ENCODE measurements around the gene SLC7A1. TPM values are rescaled to one million over a fixed set of nuclear protein-coding genes. Genes with fewer than 3 reads are reported as not detected.

Gene SLC7A1
- total RNA-seq, 2 donors from 2014 or later = 19.1 to 35.3 TPM

DNA sequence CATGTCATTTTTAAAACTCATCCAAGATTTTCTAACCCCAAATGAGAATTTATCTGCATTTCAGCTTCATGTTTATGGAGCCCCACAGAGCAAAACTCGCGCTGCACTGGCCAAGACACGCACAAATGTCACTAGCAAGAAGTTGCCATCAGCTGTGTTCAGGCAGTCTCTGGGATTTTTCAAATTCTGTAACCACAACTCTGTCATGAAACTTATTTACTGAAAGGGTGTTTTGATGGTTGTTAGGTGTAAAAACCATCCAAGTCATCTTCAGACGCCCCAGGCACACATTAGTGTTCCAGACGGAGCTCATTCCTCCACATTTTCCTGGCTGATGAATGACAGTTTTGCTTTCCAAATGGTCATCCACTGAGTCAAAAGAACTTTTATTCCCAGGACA is 63.4 kb downstream of the SLC7A1 start:
- no peak overlapping the region for H3K27ac ChIP-seq
- no peaks in the 10 kb centered on the region for H3K9me3 ChIP-seq
- TF ChIP-seq POLR2A (IDR thresholded peaks at IDR 0.05) = no peak
- TF ChIP-seq, protein P1, sequence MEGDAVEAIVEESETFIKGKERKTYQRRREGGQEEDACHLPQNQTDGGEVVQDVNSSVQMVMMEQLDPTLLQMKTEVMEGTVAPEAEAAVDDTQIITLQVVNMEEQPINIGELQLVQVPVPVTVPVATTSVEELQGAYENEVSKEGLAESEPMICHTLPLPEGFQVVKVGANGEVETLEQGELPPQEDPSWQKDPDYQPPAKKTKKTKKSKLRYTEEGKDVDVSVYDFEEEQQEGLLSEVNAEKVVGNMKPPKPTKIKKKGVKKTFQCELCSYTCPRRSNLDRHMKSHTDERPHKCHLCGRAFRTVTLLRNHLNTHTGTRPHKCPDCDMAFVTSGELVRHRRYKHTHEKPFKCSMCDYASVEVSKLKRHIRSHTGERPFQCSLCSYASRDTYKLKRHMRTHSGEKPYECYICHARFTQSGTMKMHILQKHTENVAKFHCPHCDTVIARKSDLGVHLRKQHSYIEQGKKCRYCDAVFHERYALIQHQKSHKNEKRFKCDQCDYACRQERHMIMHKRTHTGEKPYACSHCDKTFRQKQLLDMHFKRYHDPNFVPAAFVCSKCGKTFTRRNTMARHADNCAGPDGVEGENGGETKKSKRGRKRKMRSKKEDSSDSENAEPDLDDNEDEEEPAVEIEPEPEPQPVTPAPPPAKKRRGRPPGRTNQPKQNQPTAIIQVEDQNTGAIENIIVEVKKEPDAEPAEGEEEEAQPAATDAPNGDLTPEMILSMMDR (IDR thresholded peaks at IDR 0.05) = no peak
- no peak for TF ChIP-seq POLR2AphosphoS5 (IDR thresholded peaks at IDR 0.05)
- 87% methylated on average over 5 of the region's 5 CpGs for WGBS
- intact Hi-C loops (cut with DNase I) = no loop called here
- H3K36me3 ChIP-seq = peaks cover 0 to 2% of the 10 kb centered on the region in 2 donors
- H3K4me1 ChIP-seq (replicated peaks) = no peaks in the 10 kb centered on the region
- no peak overlapping the region for H3K4me3 ChIP-seq
- no peak for DNase-seq (ENCODE audit: low spot score)
- no peaks in the 10 kb centered on the region for H3K27me3 ChIP-seq (replicated peaks; ENCODE audit: insufficient read depth)

DNA sequence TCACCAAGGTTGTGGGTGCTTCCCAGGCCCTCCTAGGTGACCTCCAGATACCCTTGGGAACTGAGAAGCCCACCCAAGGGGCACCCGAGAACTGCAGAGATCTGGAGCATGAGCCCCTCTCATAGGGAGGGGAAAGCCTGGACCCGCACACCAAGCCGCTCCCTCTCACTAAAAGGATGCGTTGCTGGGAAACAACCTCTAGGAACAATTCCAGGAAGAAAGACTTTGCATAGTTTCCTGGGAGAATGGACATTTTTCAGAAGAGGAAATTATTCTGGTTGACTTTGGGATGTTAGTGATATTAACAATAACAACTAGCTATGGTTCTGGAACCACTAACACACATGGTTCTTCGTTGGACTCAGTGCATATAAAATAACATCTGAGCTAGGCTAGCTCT is 64.6 kb downstream of the SLC7A1 start:
- WGBS = 87% methylated on average over 5 of the region's 5 CpGs
- H3K36me3 ChIP-seq = peaks cover 0 to 2% of the 10 kb centered on the region in 2 donors
- no peak overlapping the region for H3K27ac ChIP-seq

DNA sequence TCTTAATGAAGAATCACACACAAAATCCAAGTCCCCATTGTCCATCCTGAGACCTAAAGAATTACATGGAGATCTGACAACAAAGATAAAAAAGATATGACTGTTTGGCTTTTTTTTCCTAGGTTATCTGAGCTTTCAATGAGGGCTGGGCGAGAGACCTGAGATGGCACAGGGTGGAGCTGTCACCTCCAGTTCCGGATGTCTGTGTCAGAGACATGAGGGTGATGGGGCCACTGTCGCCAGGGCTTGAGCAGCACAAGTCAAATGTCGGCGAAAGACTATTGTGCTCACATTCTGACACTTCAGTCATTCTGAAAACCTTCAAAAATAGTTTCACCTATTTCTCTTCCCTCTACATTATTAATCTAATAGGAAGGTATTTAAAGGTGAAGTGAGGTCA is 65.7 kb downstream of the SLC7A1 start:
- Histone ChIP-seq H3K27me3 (replicated peaks; ENCODE audit: insufficient read depth) (no peaks in the 10 kb centered on the region), H3K27ac (no peak overlapping the region), H3K9me3 (no peaks in the 10 kb centered on the region), H3K4me3 (no peak overlapping the region), H3K36me3 (peaks cover 0 to 2% of the 10 kb centered on the region in 2 donors), H3K4me1 (replicated peaks) (no peaks in the 10 kb centered on the region)
- no peak for TF ChIP-seq POLR2AphosphoS5 (IDR thresholded peaks at IDR 0.05)
- intact Hi-C loops (cut with DNase I) = no loop called here
- DNase-seq (ENCODE audit: low spot score) = no peak
- 98% methylated on average over 5 of the region's 5 CpGs for WGBS

More for the DNA sequence above, 64.6 kb downstream of the SLC7A1 start:
- DNase-seq (ENCODE audit: low spot score) = no peak
- TF ChIP-seq, protein P1 (IDR thresholded peaks at IDR 0.05) = no peak
- TF ChIP-seq POLR2A (IDR thresholded peaks at IDR 0.05) (no peak), POLR2AphosphoS5 (IDR thresholded peaks at IDR 0.05) (no peak)
- Histone ChIP-seq H3K27me3 (replicated peaks; ENCODE audit: insufficient read depth) (no peaks in the 10 kb centered on the region), H3K4me1 (replicated peaks) (no peaks in the 10 kb centered on the region), H3K9me3 (no peaks in the 10 kb centered on the region), H3K4me3 (no peak overlapping the region)
- intact Hi-C loops (cut with DNase I) = no loop called here

DNA sequence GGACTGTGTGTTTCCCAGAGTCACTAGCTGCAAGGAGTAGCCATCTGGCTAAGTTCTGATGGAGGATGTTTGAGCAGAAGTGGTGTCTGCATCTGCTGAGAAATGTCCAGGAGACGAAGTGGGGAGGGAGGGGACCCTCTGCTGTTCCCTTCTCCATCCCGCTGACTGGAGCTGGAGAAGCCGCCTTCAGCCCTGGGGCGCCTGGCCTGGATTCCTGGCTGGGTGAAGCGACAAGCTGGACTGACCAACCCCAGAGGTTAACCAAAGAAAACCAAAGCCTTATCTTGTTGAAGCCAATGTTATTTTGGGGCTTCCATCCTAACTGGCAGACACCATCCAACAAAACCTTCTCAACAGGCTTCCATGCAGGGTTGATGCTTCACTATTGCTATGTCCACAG is 67.6 kb downstream of the SLC7A1 start:
- H3K27me3 ChIP-seq (replicated peaks; ENCODE audit: insufficient read depth) = no peaks in the 10 kb centered on the region
- H3K4me3 ChIP-seq = no peak overlapping the region
- H3K4me1 ChIP-seq (replicated peaks) = no peaks in the 10 kb centered on the region
- no peaks in the 10 kb centered on the region for H3K9me3 ChIP-seq
- no peak for DNase-seq (ENCODE audit: low spot score)
- no peak overlapping the region for H3K27ac ChIP-seq
- 97% methylated on average over 5 of the region's 5 CpGs for WGBS
- intact Hi-C loops (cut with DNase I) = no loop called here
- TF ChIP-seq POLR2AphosphoS5 (IDR thresholded peaks at IDR 0.05) (no peak), POLR2A (IDR thresholded peaks at IDR 0.05) (no peak)
- TF ChIP-seq, protein P1 (IDR thresholded peaks at IDR 0.05) = no peak
- peaks cover 0 to 2% of the 10 kb centered on the region in 2 donors for H3K36me3 ChIP-seq

DNA sequence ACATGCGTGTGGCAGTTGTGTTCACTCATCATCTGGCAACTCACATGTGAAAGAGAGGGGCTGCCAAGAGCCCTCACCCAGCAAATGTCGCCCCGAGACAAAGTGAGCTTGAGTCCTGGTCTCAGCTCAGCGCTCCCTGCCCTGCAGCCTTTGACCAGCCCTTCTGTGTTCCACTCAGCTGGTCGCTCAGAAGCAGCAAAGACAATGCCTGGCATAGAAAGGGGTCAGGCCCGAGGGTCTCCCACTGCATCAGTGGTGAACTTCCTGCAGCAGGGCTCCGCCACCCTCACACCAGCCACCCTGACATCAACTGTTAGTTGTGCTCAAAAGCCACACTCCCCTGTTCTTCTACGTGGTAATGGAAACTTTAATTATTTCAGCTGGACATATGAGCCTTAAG is 68.0 kb downstream of the SLC7A1 start:
- TF ChIP-seq POLR2AphosphoS5 (IDR thresholded peaks at IDR 0.05) (no peak), POLR2A (IDR thresholded peaks at IDR 0.05) (no peak)
- TF ChIP-seq, protein P1 (IDR thresholded peaks at IDR 0.05) = no peak
- Histone ChIP-seq H3K4me1 (replicated peaks) (no peaks in the 10 kb centered on the region), H3K9me3 (no peaks in the 10 kb centered on the region), H3K4me3 (no peak overlapping the region), H3K36me3 (peaks cover 0 to 2% of the 10 kb centered on the region in 2 donors), H3K27me3 (replicated peaks; ENCODE audit: insufficient read depth) (no peaks in the 10 kb centered on the region), H3K27ac (no peak overlapping the region)
- DNase-seq (ENCODE audit: low spot score) = no peak
- intact Hi-C loops (cut with DNase I) = no loop called here
- 93% methylated on average over 8 of the region's 8 CpGs for WGBS
